K562 (cell line): ENCODE data around the gene JPT1. TPM values are rescaled to one million over a fixed set of nuclear protein-coding genes. Genes with fewer than 3 reads are reported as not detected.
A peak's percentile ranks its signal among the peaks of the same experiment; 100 is the strongest.

Source experiments
- ARID4B ChIP-seq: sonication (generic); formaldehyde crosslinking; IDR thresholded peaks from 2 replicates; pipeline ENCODE4 v1.8.0; 2022; ENCODE audit warnings: mild to moderate bottlenecking, missing genetic modification reagents
- BHLHE40 ChIP-seq: IDR thresholded peaks from 2 replicates; pipeline ENCODE4 v1.6.1; 2011; ENCODE audit warnings: low read length, improper control_type of control experiment
- CHD2 ChIP-seq: IDR thresholded peaks from 2 replicates; pipeline ENCODE4 v1.6.1; 2011; ENCODE audit warnings: low read depth, low read length
- CTBP1 ChIP-seq: fragments of 450-650 bp; IDR thresholded peaks from 2 replicates; pipeline ENCODE4 v1.6.1; 2016; ENCODE audit warnings: borderline replicate concordance
- DNMT1 ChIP-seq: fragments of 450-650 bp; IDR thresholded peaks from 2 replicates; pipeline ENCODE4 v1.6.1; 2016; ENCODE audit warnings: antibody characterized with exemption, mild to moderate bottlenecking
- GABPA ChIP-seq: fragments of 200-800 bp; sonication (Bioruptor generic); conservative IDR thresholded peaks from 2 replicates; pipeline ENCODE4 v1.6.1; 2016; ENCODE audit warnings: low read depth, missing genetic modification characterization, missing compliant biosample characterization
- SRSF3 ChIP-seq: fragments of 200-400 bp; formaldehyde crosslinking; IDR thresholded peaks from 2 replicates; pipeline ENCODE4 v1.6.1; 2016; ENCODE audit warnings: mild to moderate bottlenecking, low read length, moderate library complexity; ENCODE audit not compliant: insufficient read depth
- TEAD1 ChIP-seq, 2 experiments: fragments of 450-650 bp in 1 of 2; sonication (generic) in 1 of 2; formaldehyde crosslinking; IDR thresholded peaks; 2 replicates each; pipeline versions ENCODE4 v1.4.0 to v1.8.0; 2020 to 2022; ENCODE audit warnings: mild to moderate bottlenecking in 2 of 2, missing genetic modification reagents in 1 of 2
- ZBTB2 ChIP-seq: fragments of 450-650 bp; IDR thresholded peaks from 2 replicates; pipeline ENCODE4 v1.6.1; 2016; ENCODE audit warnings: antibody characterized with exemption
- ZNF384 ChIP-seq: IDR thresholded peaks from 2 replicates; pipeline ENCODE4 v1.6.1; 2012; ENCODE audit warnings: low read depth, low read length, improper control_type of control experiment
- ZNF407 ChIP-seq: fragments of 450-650 bp; IDR thresholded peaks from 2 replicates; pipeline ENCODE4 v1.6.1; 2016; ENCODE audit warnings: low read depth
- ZNF507 ChIP-seq: conservative IDR thresholded peaks from 2 replicates; pipeline ENCODE4 v1.6.1; 2017; ENCODE audit warnings: missing genetic modification characterization, missing compliant biosample characterization
- polyA plus RNA-seq, 8 experiments: library from polyadenylated mRNA; depleted of rRNA in 4 of 8; stranded (reverse) in 5 of 8; unstranded in 3 of 8; fragments of >200 nt; fragmentation: Nextera tagmentation in 2 of 8; fragmentation: Illumina TruSeq in 1 of 8; extraction: Ambion mirVana in 2 of 8; extraction: Trizol in 1 of 8; gene quantifications; 2 replicates each; pipeline versions ENCODE4 v1.2.1 to v1.2.3, GENCODE V29; 2011 to 2014; ENCODE audit warnings: inconsistent platforms in 1 of 8, missing spikeins in 1 of 8
- total RNA-seq, 7 experiments: library from RNA; depleted of rRNA in 6 of 7; stranded (reverse); fragments of >200 nt in 6 of 7; fragmentation: Illumina TruSeq in 2 of 7; extraction: Trizol in 2 of 7; gene quantifications; 2 replicates each; pipeline versions ENCODE4 v1.2.1 to v1.2.3, GENCODE V29; 2011 to 2021; ENCODE audit warnings: low replicate concordance in 1 of 7

Gene JPT1
- total and polyA plus RNA-seq, 9 of the 15 experiments (the other 6 are each of a cell fraction or from before 2014, with no cell fraction given): 56.7 to 292 (median 144) TPM

GRCh38 chr17:75096082-75096625 is 58.2 kb downstream of the JPT1 start (continued):
- TF ChIP-seq ZNF407 (peak; percentile 67), CTBP1 (peak; percentile 83), DNMT1 (no peak), TEAD1 (CRISPR knock-in tag; IDR thresholded peaks at IDR 0.05) (peak; percentile 92 to 93), SRSF3 (no peak), CHD2 (peak; percentile 59; the same call in 1 of the 2 replicates), BHLHE40 (peak; percentile 63), ARID4B (CRISPR knock-in tag) (no peak), ZNF384 (0 out of 2 replicates have a peak, but pooled peaks have one; percentile 39), ZBTB2 (peak; percentile 71; the same call in 1 of the 2 replicates), GABPA (tag) (no peak), ZNF507 (tag) (no peak)
